ENCODE measurements around the gene TMEM88. TPM values are rescaled to one million over a fixed set of nuclear protein-coding genes. Genes with fewer than 3 reads are reported as not detected.
A peak's percentile ranks its signal among the peaks of the same experiment; 100 is the strongest.

TMEM88 gene
- total and polyA plus RNA-seq, 2 of the 4 experiments (the other 2 are of a cell fraction), result 2.1 TPM; not detected in 1

DNA sequence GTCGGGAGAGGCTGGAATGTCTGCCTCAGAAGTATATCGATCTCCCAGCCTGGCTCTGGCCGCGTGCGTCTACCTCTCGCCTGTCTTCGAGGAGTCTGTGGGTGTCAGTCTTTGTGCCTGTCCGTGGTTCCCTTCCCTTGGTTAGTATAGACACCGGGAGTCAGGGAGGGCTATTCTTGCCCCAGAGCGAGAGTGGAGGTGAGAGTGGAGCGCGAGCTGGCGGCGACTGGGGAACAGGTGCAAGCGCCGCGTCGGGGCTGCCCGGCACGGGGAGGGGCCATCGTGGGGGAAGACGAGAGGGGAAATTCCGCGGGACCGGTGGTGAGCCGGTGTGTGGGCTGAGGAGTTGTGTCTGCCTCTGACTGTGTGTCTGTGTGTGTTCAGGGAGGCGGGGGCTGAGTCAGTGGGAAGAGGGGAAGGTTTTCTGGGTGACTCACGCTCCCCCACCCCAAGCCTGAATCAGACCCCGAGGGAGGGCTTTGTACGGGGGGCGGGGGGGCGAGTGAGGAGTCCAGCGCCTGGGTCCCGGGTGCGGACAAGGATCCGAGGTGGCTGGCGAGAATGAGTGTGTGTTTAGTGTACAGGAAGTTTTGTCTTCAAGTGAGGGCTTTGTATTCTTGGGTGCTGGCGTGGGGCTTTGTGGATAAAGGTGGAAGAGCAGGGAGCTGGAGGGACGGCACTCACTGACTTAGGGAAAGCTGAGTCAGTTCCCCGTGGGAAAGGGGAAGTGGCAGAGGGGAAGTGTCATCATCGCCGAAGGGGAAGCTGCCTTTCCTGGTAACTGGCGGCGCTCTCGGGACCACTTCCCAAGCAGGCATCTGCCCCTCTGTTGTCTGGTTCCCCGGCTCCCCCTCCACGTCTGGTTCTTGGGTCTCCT lies 12.2 kb upstream of the TMEM88 start:
- peak overlapping the region; percentile 71 for H3K4me3 ChIP-seq (ENCODE audit: insufficient read depth, low read depth, low read length)
- WGBS, 2 experiments (ENCODE audit: extremely low coverage in 2 of 2, insufficient read length in 1 of 2), result 0% methylated on average over 7 of the region's 47 CpGs; no CpG with 5 or more reads in 1 of the 2 experiments
- peak overlapping the region; percentile 100 for H2AK5ac ChIP-seq (ENCODE audit: low read depth, low read length)
- peak overlapping the region; percentile 81 for H2AFZ ChIP-seq (replicated peaks; ENCODE audit: low read length, poor library complexity)
- peak overlapping the region; percentile 98; the same call in 2 of the 3 replicates for H2BK15ac ChIP-seq (ENCODE audit: low read depth, low read length)
- H3K14ac ChIP-seq (replicated peaks; ENCODE audit: low read depth, low read length), result peak overlapping the region; percentile 98
- H3K23ac ChIP-seq (ENCODE audit: low read depth, low read length), result peak overlapping the region; percentile 93
- peak overlapping the region; percentile 98 for H3K27ac ChIP-seq (ENCODE audit: insufficient read depth, low read length)
- peak overlapping the region; percentile 85 for H2BK20ac ChIP-seq (ENCODE audit: low read depth, low read length)
- peaks cover 77% of the 10 kb centered on the region for H4K20me1 ChIP-seq (ENCODE audit: insufficient read depth, low read length)
- no peaks in the 10 kb centered on the region for H3K9me3 ChIP-seq (ENCODE audit: control insufficient read depth, insufficient read depth, low read length)
- dilution Hi-C loops (cut with HindIII; ENCODE audit: low sequenced_read_pairs, unreplicated experiment), result no loop called here
- peaks cover 26% of the 10 kb centered on the region; the same call in 1 of the 2 replicates for H3K36me3 ChIP-seq (ENCODE audit: control insufficient read depth, insufficient read depth, low read length)
- peak overlapping the region; percentile 97 for H3K4me2 ChIP-seq (ENCODE audit: low read depth, low read length)
- DNase-seq, result peak; percentile 97
- H3K4ac ChIP-seq (ENCODE audit: low read depth, low read length), result peak overlapping the region; percentile 99
- ChIA-PET CTCF (interaction anchor here (1.2 to 1.5 kb wide), 2 partner anchors 14 to 70 kb away, joined by 3 read pairs; partner anchors contain the start of gene NAA38), POLR2A (ENCODE audit: unreplicated experiment) (interaction anchor here (0.5 to 0.7 kb wide), 2 partner anchors 18 to 719 kb away, joined by 3 to 5 read pairs; no protein-coding TSS in a partner anchor)
- H2BK5ac ChIP-seq (ENCODE audit: low read depth, low read length, poor library complexity, severe bottlenecking), result peak overlapping the region; percentile 97
- ATAC-seq (ENCODE audit: low read depth), result peak; percentile 13
- peak overlapping the region; percentile 98 for H4K91ac ChIP-seq (ENCODE audit: insufficient read depth, low read depth, low read length)
- BruUV-seq (replicated peaks), result no TSS peak
- H3K79me1 ChIP-seq (ENCODE audit: low read depth in 1 of 2, low read length in 2 of 2), result peaks cover 19 to 75% of the 10 kb centered on the region in 2 experiments
- peak overlapping the region; percentile 79 to 92 for H4K8ac ChIP-seq (ENCODE audit: low read depth in 2 of 2, low read length in 2 of 2)
- TF ChIP-seq MXI1 (IDR thresholded peaks at IDR 0.05; ENCODE audit: borderline replicate concordance, low read depth, low read length), result no peak
- TF ChIP-seq BHLHE40 (IDR thresholded peaks at IDR 0.05; ENCODE audit: low read depth, low read length), result peak; percentile 61
- TF ChIP-seq MAZ (IDR thresholded peaks at IDR 0.05; ENCODE audit: borderline replicate concordance, low read depth, low read length), result peak; percentile 97
- peak; percentile 56 for TF ChIP-seq MAFK (IDR thresholded peaks at IDR 0.05; ENCODE audit: low read depth, low read length)
- peak; percentile 83 for TF ChIP-seq POLR2A (IDR thresholded peaks at IDR 0.05; ENCODE audit: low read depth, low read length)
- TF ChIP-seq SMC3 (IDR thresholded peaks at IDR 0.05; ENCODE audit: low read depth, low read length), result no peak
- TF ChIP-seq FOS (IDR thresholded peaks at IDR 0.05; ENCODE audit: low read depth, low read length), result peak; percentile 98
- peak; percentile 85 for TF ChIP-seq CEBPB (IDR thresholded peaks at IDR 0.05; ENCODE audit: low read depth, low read length)
- TF ChIP-seq, protein P1, sequence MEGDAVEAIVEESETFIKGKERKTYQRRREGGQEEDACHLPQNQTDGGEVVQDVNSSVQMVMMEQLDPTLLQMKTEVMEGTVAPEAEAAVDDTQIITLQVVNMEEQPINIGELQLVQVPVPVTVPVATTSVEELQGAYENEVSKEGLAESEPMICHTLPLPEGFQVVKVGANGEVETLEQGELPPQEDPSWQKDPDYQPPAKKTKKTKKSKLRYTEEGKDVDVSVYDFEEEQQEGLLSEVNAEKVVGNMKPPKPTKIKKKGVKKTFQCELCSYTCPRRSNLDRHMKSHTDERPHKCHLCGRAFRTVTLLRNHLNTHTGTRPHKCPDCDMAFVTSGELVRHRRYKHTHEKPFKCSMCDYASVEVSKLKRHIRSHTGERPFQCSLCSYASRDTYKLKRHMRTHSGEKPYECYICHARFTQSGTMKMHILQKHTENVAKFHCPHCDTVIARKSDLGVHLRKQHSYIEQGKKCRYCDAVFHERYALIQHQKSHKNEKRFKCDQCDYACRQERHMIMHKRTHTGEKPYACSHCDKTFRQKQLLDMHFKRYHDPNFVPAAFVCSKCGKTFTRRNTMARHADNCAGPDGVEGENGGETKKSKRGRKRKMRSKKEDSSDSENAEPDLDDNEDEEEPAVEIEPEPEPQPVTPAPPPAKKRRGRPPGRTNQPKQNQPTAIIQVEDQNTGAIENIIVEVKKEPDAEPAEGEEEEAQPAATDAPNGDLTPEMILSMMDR (conservative IDR thresholded peaks at IDR 0.05; ENCODE audit: low read depth, low read length), result no peak
- peak; percentile 39; the same call in 1 of the 2 replicates for TF ChIP-seq NFE2L2 (IDR thresholded peaks at IDR 0.05; ENCODE audit: low read depth, low read length)
- H3K9ac ChIP-seq (ENCODE audit: low read depth, low read length), result peak overlapping the region; percentile 92
- intact Hi-C loops (cut with micrococcal nuclease), result loop anchor here (2.0 to 5.0 kb wide), 2 partner anchors 14 to 270 kb away; partner anchors contain the start of gene NAA38
- H2AK9ac ChIP-seq (replicated peaks; ENCODE audit: low read depth, low read length, poor library complexity), result peak overlapping the region; percentile 100
- peak overlapping the region; percentile 94 for H2BK120ac ChIP-seq (ENCODE audit: low read depth, low read length)
- no peaks in the 10 kb centered on the region for H3K27me3 ChIP-seq (ENCODE audit: control insufficient read depth, insufficient read depth, low read length)
- H3K4me1 ChIP-seq (ENCODE audit: control insufficient read depth, insufficient read depth, low read length), result peaks cover 25% of the 10 kb centered on the region
- peak overlapping the region; percentile 68 for H3K18ac ChIP-seq (ENCODE audit: low read depth, low read length)
- peaks cover 9% of the 10 kb centered on the region; the same call in 1 of the 2 replicates for H3K9me1 ChIP-seq (ENCODE audit: insufficient read depth, low read length)
- H3K56ac ChIP-seq (ENCODE audit: extremely low read depth, insufficient read depth, low read length), result peak overlapping the region; percentile 97
- peak overlapping the region; percentile 37 for H4K5ac ChIP-seq (ENCODE audit: low read depth, low read length)
- in situ Hi-C loops (cut with MboI; ENCODE audit: low sequenced_read_pairs), result no loop called here

Data from IMR-90 (cell line).